ENCODE results near the gene NKD2. TPM values are rescaled to one million over a fixed set of nuclear protein-coding genes. Genes with fewer than 3 reads are reported as not detected.

The NKD2 gene
- total RNA-seq, 3 donors from 2014 or later (not counting 1 experiment from before 2014, with no cell fraction given) = not detected

GRCh38 chr5:1037671-1038416, 29.2 kb downstream of the NKD2 start:
- peaks cover 2% of the 10 kb centered on the region for H3K27me3 ChIP-seq (ENCODE audit: control insufficient read depth, insufficient read depth, low read length)
- no peak overlapping the region for H3K4me3 ChIP-seq (ENCODE audit: low read length)
- H3K36me3 ChIP-seq (ENCODE audit: control insufficient read depth, insufficient read depth, low read length) = no peaks in the 10 kb centered on the region
- H3K36me3 Mint-ChIP-seq = no peaks in the 10 kb centered on the region
- intact Hi-C loops (cut with micrococcal nuclease) = no loop called here
- 90% methylated on average over 43 of the region's 43 CpGs for WGBS (ENCODE audit: insufficient coverage)
- H3K27me3 Mint-ChIP-seq (ENCODE audit: low read depth in 2 of 2) = no peaks in the 10 kb centered on the region
- peaks cover 0 to 30% of the 10 kb centered on the region in 2 donors for H3K4me1 Mint-ChIP-seq
- no peak for DNase-seq
- no peak for ATAC-seq
- no peak for TF ChIP-seq CTCF (IDR thresholded peaks at IDR 0.05)
- no peak overlapping the region for H3K27ac Mint-ChIP-seq
- H3K9me3 Mint-ChIP-seq = peaks cover 15 to 20% of the 10 kb centered on the region in 2 donors
- H3K4me1 ChIP-seq (ENCODE audit: control insufficient read depth, insufficient read depth, low read length) = no peaks in the 10 kb centered on the region
- no peak overlapping the region for H3K4me3 Mint-ChIP-seq
- no peaks in the 10 kb centered on the region for H3K9me3 ChIP-seq (ENCODE audit: control insufficient read depth, insufficient read depth, low read length)
- no peak overlapping the region for H3K27ac ChIP-seq (ENCODE audit: low read length)

GRCh38 chr5:1038417-1039209, 30.0 kb downstream of the NKD2 start:
- WGBS (ENCODE audit: insufficient coverage) = 83% methylated on average over 28 of the region's 28 CpGs
- Mint-ChIP-seq H3K36me3 (no peaks in the 10 kb centered on the region), H3K4me3 (no peak overlapping the region), H3K9me3 (peaks cover 23 to 28% of the 10 kb centered on the region in 2 donors), H3K27ac (no peak overlapping the region), H3K4me1 (peaks cover 0 to 38% of the 10 kb centered on the region in 2 donors), H3K27me3 (ENCODE audit: low read depth in 2 of 2) (no peaks in the 10 kb centered on the region)
- H3K36me3 ChIP-seq (ENCODE audit: control insufficient read depth, insufficient read depth, low read length) = no peaks in the 10 kb centered on the region
- H3K27me3 ChIP-seq (ENCODE audit: control insufficient read depth, insufficient read depth, low read length) = peaks cover 2% of the 10 kb centered on the region
- intact Hi-C loops (cut with micrococcal nuclease) = no loop called here
- ATAC-seq = no peak
- TF ChIP-seq CTCF (IDR thresholded peaks at IDR 0.05) = no peak
- no peak overlapping the region for H3K27ac ChIP-seq (ENCODE audit: low read length)
- H3K4me1 ChIP-seq (ENCODE audit: control insufficient read depth, insufficient read depth, low read length) = no peaks in the 10 kb centered on the region
- DNase-seq = no peak
- H3K4me3 ChIP-seq (ENCODE audit: low read length) = no peak overlapping the region
- no peaks in the 10 kb centered on the region for H3K9me3 ChIP-seq (ENCODE audit: control insufficient read depth, insufficient read depth, low read length)

- Histone ChIP-seq H3K27ac (ENCODE audit: low read length) (no peak overlapping the region), H3K27me3 (ENCODE audit: control insufficient read depth, insufficient read depth, low read length) (no peaks in the 10 kb centered on the region), H3K9me3 (ENCODE audit: control insufficient read depth, insufficient read depth, low read length) (no peaks in the 10 kb centered on the region), H3K36me3 (ENCODE audit: control insufficient read depth, insufficient read depth, low read length) (no peaks in the 10 kb centered on the region), H3K4me3 (ENCODE audit: low read length) (no peak overlapping the region), H3K4me1 (ENCODE audit: control insufficient read depth, insufficient read depth, low read length) (no peaks in the 10 kb centered on the region)
- Mint-ChIP-seq H3K4me3 (no peak overlapping the region), H3K27ac (no peak overlapping the region), H3K36me3 (no peaks in the 10 kb centered on the region), H3K4me1 (peaks cover 0 to 43% of the 10 kb centered on the region in 2 donors), H3K27me3 (ENCODE audit: low read depth in 2 of 2) (no peaks in the 10 kb centered on the region), H3K9me3 (peaks cover 29 to 33% of the 10 kb centered on the region in 2 donors)
- TF ChIP-seq CTCF (IDR thresholded peaks at IDR 0.05) = no peak
- WGBS (ENCODE audit: insufficient coverage) = 89% methylated on average over 15 of the region's 16 CpGs
- DNase-seq (no peak), ATAC-seq (no peak)
- intact Hi-C loops (cut with micrococcal nuclease) = no loop called here
These were observed 30.6 kb downstream of the NKD2 start for GRCh38 chr5:1039210-1039548.
